ENCODE measurements around the gene CYGB. TPM values are rescaled to one million over a fixed set of nuclear protein-coding genes. Genes with fewer than 3 reads are reported as not detected.

CYGB gene
- total and polyA plus RNA-seq, 4 donors, result 0.83 to 7.8 (median 1.4) TPM

- TF ChIP-seq, protein P1, sequence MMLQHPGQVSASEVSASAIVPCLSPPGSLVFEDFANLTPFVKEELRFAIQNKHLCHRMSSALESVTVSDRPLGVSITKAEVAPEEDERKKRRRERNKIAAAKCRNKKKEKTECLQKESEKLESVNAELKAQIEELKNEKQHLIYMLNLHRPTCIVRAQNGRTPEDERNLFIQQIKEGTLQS (IDR thresholded peaks at IDR 0.05), result no peak
- TF ChIP-seq GABPA (IDR thresholded peaks at IDR 0.05 in 1 of 2, conservative IDR thresholded peaks at IDR 0.05 in 1 of 2), result no peak
- TF ChIP-seq EGR1 (IDR thresholded peaks at IDR 0.05; ENCODE audit: low read depth in 2 of 2), result no peak
These were observed 5.1 kb upstream of the CYGB start (continued) for GRCh38 chr17:76542566-76542971.

DNA sequence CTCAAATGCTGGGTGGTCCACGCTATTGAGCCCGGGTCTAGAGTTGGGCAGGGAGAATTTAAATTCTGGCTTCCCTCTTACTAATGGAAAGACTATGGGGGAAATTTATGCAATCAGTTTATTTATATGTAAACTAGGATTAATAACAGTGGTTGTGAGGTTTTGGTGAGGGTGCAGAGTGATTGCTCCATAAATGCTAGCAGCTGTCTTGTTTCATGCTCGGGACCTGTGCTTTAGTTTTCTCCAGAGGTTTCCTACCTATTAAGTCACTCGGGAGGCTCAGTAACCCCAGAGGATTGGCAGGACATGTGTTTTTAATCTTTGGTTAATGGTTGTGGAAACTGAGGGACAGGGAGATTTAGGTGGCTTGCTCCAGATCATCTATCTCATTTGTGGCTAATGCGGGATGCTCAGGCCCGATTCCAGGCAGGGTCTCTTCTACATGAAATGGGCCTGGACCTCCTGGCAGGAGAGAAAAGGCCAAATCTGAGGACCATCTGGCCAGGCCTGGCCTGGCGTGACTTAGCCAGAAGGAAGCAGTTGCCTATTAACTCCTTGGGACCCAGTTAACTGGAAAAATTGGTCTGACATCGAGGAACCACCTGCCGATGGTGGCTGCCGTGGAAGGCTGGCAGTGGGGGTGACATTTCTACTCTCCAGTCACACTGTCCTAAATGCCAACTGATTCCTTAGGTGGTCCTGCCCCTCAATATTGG is 4.4 kb upstream of the CYGB start:
- H3K4me3 ChIP-seq (ENCODE audit: low read depth in 1 of 3, low read length in 3 of 3), result no peak overlapping the region
- WGBS, result 93% methylated on average over 10 of the region's 10 CpGs
- no peaks in the 10 kb centered on the region for H3K27me3 ChIP-seq (ENCODE audit: control insufficient read depth in 4 of 4, insufficient read depth in 4 of 4, low read length in 3 of 4)
- no peaks in the 10 kb centered on the region for H3K9me3 ChIP-seq (ENCODE audit: control insufficient read depth in 4 of 4, low read length in 3 of 4)
- no peak overlapping the region for H3K27ac ChIP-seq (ENCODE audit: low read depth in 1 of 2, low read length in 2 of 2)
- no peak for DNase-seq (ENCODE audit: low spot score)
- TF ChIP-seq HNF4A (conservative IDR thresholded peaks at IDR 0.05), result no peak
- no peak for TF ChIP-seq NR2F2 (IDR thresholded peaks at IDR 0.05)
- no peak for TF ChIP-seq FOXA1 (IDR thresholded peaks at IDR 0.05)
- no peak for TF ChIP-seq MAX (IDR thresholded peaks at IDR 0.05)
- H3K4me1 ChIP-seq (ENCODE audit: control insufficient read depth in 4 of 4, insufficient read depth in 4 of 4, low read length in 3 of 4), result peaks cover 7 to 25% (median 13%) of the 10 kb centered on the region in 4 donors
- no peaks in the 10 kb centered on the region for H3K36me3 ChIP-seq (ENCODE audit: control insufficient read depth in 4 of 4, insufficient read depth in 3 of 4, low read depth in 1 of 4, low read length in 3 of 4)
- no peak overlapping the region for H3K9ac ChIP-seq (ENCODE audit: low read depth in 1 of 2, low read length in 2 of 2)

GRCh38 chr17:76540381-76541300 is 3.1 kb upstream of the CYGB start:
- TF ChIP-seq HNF4A (conservative IDR thresholded peaks at IDR 0.05) (peak in 1 of 2 donors; percentile 11), JUND (IDR thresholded peaks at IDR 0.05) (peak; percentile 48 to 50), SP1 (IDR thresholded peaks at IDR 0.05) (peak; percentile 45), RAD21 (IDR thresholded peaks at IDR 0.05) (peak in 1 of 2 donors; percentile 35), TAF1 (conservative IDR thresholded peaks at IDR 0.05) (no peak)
- TF ChIP-seq, protein P2, sequence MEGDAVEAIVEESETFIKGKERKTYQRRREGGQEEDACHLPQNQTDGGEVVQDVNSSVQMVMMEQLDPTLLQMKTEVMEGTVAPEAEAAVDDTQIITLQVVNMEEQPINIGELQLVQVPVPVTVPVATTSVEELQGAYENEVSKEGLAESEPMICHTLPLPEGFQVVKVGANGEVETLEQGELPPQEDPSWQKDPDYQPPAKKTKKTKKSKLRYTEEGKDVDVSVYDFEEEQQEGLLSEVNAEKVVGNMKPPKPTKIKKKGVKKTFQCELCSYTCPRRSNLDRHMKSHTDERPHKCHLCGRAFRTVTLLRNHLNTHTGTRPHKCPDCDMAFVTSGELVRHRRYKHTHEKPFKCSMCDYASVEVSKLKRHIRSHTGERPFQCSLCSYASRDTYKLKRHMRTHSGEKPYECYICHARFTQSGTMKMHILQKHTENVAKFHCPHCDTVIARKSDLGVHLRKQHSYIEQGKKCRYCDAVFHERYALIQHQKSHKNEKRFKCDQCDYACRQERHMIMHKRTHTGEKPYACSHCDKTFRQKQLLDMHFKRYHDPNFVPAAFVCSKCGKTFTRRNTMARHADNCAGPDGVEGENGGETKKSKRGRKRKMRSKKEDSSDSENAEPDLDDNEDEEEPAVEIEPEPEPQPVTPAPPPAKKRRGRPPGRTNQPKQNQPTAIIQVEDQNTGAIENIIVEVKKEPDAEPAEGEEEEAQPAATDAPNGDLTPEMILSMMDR (IDR thresholded peaks at IDR 0.05; ENCODE audit: low read depth, low read length, missing input control), result peak; percentile 11
- Histone ChIP-seq H3K36me3 (ENCODE audit: control insufficient read depth in 4 of 4, insufficient read depth in 3 of 4, low read depth in 1 of 4, low read length in 3 of 4) (no peaks in the 10 kb centered on the region), H3K9me3 (ENCODE audit: control insufficient read depth in 4 of 4, low read length in 3 of 4) (no peaks in the 10 kb centered on the region), H3K4me1 (ENCODE audit: control insufficient read depth in 4 of 4, insufficient read depth in 4 of 4, low read length in 3 of 4) (peaks cover 7 to 22% (median 13%) of the 10 kb centered on the region in 4 donors), H3K27me3 (ENCODE audit: control insufficient read depth in 4 of 4, insufficient read depth in 4 of 4, low read length in 3 of 4) (no peaks in the 10 kb centered on the region), H3K9ac (ENCODE audit: low read depth in 1 of 2, low read length in 2 of 2) (no peak overlapping the region), H3K27ac (ENCODE audit: low read depth in 1 of 2, low read length in 2 of 2) (no peak overlapping the region), H3K4me3 (ENCODE audit: low read depth in 1 of 3, low read length in 3 of 3) (peak overlapping the region in 2 of 3 donors; percentile 9 to 14)
- DNase-seq (ENCODE audit: low spot score), result peak; percentile 78
- 23% methylated on average over 27 of the region's 27 CpGs for WGBS
